GM12875 (cell line): ENCODE data around the gene PNKP.

Experiments used
- H3K4me3 ChIP-seq: one replicate; pipeline ENCODE4 v1.5.1; 2011; ENCODE audit warnings: low read depth, low read length, control low read depth
- TF ChIP-seq, protein P1 (sequence below): IDR thresholded peaks from 2 replicates; pipeline ENCODE4 v1.5.1; 2011; ENCODE audit warnings: low read depth, mild to moderate bottlenecking, control low read depth, inconsistent platforms, low read length, moderate library complexity, borderline replicate concordance; ENCODE audit not compliant: insufficient read depth

Gene PNKP

DNA sequence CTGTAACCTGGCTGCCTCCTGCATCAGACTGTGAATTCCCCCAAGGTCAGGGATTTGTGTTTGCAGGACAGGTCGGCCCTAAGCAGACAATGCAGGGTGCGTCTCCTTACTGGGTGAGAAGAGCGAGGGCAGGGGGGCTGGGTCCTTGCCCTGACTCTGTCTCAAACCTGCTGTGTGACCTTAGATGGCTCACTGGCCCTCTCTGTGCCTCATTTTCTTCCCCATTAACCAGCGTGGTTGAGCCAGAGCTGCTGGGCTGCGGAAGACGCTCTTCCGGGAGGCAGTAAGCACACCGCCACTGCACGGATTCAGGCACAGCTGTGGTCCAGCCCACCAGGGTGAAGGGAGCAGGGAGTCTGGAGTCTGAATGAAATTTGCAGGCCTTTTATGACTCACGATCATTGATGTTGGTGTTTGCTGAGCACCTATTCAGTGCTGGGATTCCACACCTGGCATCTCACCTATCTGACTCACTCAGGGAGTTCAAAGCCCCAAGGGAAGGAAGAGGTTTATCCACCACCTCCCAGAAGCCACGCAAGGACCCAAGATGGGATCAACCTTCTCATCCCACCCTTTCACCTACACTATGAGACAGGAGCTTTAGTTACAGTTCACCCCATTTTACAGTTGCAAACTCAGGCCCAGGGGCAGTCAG is 7.3 kb upstream of the PNKP start:
- no peak overlapping the region for H3K4me3 ChIP-seq
- TF ChIP-seq, protein P1, sequence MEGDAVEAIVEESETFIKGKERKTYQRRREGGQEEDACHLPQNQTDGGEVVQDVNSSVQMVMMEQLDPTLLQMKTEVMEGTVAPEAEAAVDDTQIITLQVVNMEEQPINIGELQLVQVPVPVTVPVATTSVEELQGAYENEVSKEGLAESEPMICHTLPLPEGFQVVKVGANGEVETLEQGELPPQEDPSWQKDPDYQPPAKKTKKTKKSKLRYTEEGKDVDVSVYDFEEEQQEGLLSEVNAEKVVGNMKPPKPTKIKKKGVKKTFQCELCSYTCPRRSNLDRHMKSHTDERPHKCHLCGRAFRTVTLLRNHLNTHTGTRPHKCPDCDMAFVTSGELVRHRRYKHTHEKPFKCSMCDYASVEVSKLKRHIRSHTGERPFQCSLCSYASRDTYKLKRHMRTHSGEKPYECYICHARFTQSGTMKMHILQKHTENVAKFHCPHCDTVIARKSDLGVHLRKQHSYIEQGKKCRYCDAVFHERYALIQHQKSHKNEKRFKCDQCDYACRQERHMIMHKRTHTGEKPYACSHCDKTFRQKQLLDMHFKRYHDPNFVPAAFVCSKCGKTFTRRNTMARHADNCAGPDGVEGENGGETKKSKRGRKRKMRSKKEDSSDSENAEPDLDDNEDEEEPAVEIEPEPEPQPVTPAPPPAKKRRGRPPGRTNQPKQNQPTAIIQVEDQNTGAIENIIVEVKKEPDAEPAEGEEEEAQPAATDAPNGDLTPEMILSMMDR, result no peak

DNA sequence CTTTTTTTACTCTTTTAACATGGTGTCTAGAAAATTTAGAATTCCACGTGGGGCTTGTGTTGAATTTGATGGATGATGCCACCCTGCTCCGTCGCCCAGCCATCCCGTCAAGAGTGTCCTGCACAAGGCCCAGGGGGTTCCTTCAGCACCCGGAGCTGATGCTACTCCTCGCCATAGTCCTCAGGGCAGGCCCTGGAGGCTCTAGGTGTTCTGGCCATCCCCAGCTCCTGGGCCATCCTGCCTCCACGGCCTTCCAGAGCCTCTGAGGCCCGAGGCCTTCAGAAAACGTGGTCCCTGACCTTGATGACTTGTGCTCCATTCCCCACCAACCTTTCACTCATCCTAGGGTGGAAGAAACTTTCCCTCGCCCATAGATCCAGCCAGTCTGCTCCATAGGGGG is 6.5 kb upstream of the PNKP start:
- TF ChIP-seq, protein P1, result no peak
- no peak overlapping the region for H3K4me3 ChIP-seq

DNA sequence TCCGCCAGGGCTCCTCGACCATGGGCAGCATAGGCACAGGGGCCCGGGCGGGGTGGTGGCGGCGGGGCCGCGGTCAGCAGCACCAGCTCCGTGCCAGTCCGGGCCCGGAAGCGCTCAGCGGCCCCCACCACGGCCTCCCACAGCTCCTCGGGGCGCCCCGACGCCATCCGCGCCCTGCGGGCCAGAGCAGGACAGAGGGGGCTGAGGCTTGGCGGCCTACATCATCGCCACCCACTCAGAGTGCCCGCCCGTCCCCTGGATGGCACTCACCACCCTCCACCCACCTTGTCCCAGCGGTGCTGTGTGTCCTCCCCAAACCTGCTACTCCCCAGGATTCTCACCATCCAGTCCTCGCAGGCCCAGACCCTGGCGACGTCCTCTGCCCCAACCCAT is 5.7 kb upstream of the PNKP start:
- H3K4me3 ChIP-seq, result no peak overlapping the region
- TF ChIP-seq, protein P1, result no peak

DNA sequence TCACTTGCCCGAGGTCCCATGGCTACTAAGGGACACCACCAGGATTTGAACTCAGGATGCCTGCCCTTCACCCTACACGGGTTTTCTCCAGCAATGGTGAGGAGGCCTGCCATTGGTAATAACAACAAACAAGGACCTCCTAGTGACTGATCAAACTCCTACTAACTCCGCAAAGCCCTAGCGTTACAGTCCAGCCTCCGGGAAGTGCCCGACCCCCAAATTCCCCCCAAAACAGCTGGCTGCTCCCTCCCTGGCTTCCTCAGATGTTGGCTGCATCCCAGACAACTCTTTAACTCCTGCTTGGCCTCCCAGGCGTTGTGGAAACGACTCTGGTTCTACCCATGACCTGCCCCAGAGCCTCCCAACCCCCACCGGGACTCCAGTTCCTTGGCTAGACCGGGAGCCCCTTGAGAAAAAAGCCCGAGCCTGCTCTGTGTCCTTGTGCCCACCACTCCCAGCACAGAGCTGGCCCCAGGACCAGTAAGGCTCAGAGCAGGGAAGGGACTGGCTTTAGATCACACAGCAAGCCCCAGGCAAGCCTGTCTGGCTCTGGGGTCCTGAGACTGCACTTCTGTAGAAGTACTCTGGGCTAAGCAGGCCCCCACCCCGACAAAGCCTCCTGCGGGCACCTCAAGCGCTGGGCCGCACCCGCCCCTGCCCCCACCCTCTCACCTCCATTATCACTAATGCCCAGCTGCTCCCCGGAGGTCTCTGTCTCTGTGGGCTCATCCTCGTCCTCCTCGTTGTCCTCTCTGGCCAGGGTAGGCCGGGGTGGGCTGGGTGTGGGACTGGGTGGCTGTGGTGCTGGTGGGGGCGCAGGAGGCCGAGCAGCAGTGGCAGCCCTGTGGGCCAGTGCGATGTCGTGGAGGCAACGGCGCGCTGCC is 5.1 kb upstream of the PNKP start:
- TF ChIP-seq, protein P1, result no peak
- no peak overlapping the region for H3K4me3 ChIP-seq

DNA sequence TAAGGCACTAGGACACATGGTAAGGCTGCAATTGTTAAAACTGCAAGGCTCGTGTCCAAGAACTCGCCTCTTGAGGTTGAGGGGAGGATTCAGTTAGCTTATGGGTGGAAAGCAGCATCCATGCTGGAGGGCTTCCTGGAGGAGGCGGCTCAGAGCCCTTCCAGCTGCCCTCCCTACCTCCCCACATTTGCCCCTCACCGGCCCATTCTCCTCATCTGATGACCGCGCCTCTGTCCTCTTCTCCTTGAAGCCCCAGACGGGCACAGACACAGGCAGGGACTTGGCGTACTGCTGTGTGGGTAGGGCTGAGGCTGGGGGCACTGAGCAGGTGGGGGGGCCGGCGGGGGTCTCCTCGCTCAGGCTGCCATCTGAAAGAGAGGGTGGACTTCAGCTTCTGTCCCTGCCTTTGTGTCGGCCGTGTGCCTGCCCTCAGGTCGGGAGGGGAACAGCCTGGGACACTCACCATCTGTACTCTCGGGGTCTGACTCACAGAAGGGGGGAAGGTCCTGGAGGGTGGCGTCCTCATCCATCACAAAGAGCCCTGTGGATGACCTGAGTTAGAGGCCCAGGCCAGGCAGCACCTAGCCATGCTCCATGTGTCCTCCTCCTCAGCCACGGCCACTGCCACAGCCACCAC is 4.1 kb upstream of the PNKP start:
- H3K4me3 ChIP-seq, result no peak overlapping the region
- TF ChIP-seq, protein P1, result no peak

DNA sequence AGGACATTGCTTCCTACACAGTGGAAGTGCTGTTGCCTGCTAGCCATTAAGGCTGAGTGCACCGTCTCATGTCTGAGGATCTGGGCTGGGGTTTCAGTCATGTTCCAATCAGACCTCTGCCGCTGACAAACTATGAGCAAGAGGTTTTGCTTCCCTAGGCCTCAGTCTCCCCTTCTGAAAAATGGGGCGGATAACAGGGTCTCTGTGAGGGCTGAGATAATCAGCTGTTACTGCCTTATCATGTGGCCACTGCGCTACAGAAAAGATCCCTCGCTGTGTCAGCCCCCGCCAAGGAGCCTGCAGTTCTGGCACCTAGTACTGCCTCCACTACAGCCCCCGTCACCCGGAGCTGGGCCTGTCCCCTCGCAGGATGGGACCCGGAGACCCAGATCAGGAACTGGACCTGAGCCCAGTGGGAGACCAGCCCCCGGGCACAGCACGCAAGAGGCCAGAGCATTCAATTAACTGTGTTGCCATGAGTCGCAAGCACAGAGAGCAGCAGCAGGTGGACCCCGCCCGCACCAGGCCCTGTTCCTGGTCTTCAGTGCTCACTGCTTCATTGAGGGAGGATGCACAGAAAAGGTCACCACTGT is 3.0 kb upstream of the PNKP start:
- TF ChIP-seq, protein P1, result no peak

More for the DNA sequence above, 3.0 kb upstream of the PNKP start:
- H3K4me3 ChIP-seq, result peak overlapping the region; percentile 68
